Activated CD8-positive, alpha-beta memory T cell treated with anti-CD3 and anti-CD28 coated beads, Interleukin-2, amount 10 ng/mL, durations not matched to agents 7 days and 5 days (primary cell): Measurements from ENCODE around the gene ADH1C. TPM values are rescaled to one million over a fixed set of nuclear protein-coding genes. Genes with fewer than 3 reads are reported as not detected.
"Not testable (repeated sequence)": the region's sequence is repeated elsewhere in the genome, so short reads cannot be mapped to it uniquely, and the experiment has no call there.

ENCODE experiments used
- ATAC-seq: fragments of 150-1000 bp; cut with Tn5 transposase; one replicate; pipeline ENCODE4 v1.10.0; 2021; ENCODE audit warnings: moderate library complexity
- CTCF ChIA-PET: fragments of 350-600 bp; sonication (Branson Sonifier 250); formaldehyde crosslinking; loops from one replicate; lab custom pipeline; 2021; ENCODE audit warnings: antibody characterized with exemption; lab: Charles Lee
- DNase-seq: peaks from one replicate; pipeline ENCODE4 v3.0.0-alpha.2; 2020
- H3K27ac Mint-ChIP-seq: one replicate; pipeline ENCODE4 v1.8.0; 2021; ENCODE audit warnings: mild to moderate bottlenecking, mixed read lengths
- H3K27me3 Mint-ChIP-seq: one replicate; pipeline ENCODE4 v1.8.0; 2021; ENCODE audit warnings: mixed read lengths
- H3K36me3 Mint-ChIP-seq: one replicate; pipeline ENCODE4 v1.8.0; 2021; ENCODE audit warnings: mild to moderate bottlenecking, mixed read lengths
- H3K4me1 Mint-ChIP-seq: one replicate; pipeline ENCODE4 v1.8.0; 2021; ENCODE audit warnings: mixed read lengths
- H3K4me3 Mint-ChIP-seq: one replicate; pipeline ENCODE4 v1.8.0; 2021; ENCODE audit warnings: mild to moderate bottlenecking, moderate library complexity, mixed read lengths
- H3K9me3 Mint-ChIP-seq: one replicate; pipeline ENCODE4 v1.8.0; 2022; ENCODE audit warnings: low read depth, mixed read lengths
- total RNA-seq, 2 experiments: library from RNA; stranded (reverse); gene quantifications; one replicate each; pipeline ENCODE4 v1.2.3, GENCODE V29; 2021

Gene ADH1C
- total RNA-seq, 2 experiments from 2014 or later = not detected

DNA sequence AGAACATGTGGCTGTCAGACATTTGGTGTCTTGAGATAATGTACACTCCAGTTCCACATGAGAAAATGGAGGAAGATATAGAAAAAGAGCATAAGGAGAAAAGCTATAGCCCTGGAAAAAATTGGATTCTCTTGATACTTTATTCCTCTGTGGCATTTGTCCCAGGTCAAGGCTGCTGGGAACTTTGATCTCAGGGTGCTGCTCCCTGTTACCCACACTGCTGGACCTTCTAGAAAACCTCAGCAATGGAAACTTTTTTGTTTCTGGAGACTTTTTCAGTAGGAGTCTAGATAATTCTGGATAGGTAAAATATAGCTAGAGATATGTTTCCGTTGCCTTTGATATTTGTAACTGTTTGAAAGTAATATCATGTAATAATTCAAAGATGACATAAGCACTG, 11.1 kb downstream of the ADH1C start:
- Mint-ChIP-seq H3K27me3 (peaks cover 7% of the 10 kb centered on the region), H3K4me3 (no peak overlapping the region), H3K4me1 (no peaks in the 10 kb centered on the region), H3K27ac (no peak overlapping the region), H3K36me3 (no peaks in the 10 kb centered on the region), H3K9me3 (no peaks in the 10 kb centered on the region)
- DNase-seq = no peak
- CTCF ChIA-PET = no interaction called here
- ATAC-seq = no peak

GRCh38 chr4:99339172-99339571, 13.4 kb downstream of the ADH1C start:
- CTCF ChIA-PET = no interaction called here
- Mint-ChIP-seq H3K27me3 (peaks cover 13% of the 10 kb centered on the region), H3K36me3 (no peaks in the 10 kb centered on the region), H3K27ac (no peak overlapping the region), H3K4me1 (no peaks in the 10 kb centered on the region), H3K4me3 (no peak overlapping the region), H3K9me3 (no peaks in the 10 kb centered on the region)
- DNase-seq = no peak
- ATAC-seq = no peak

DNA sequence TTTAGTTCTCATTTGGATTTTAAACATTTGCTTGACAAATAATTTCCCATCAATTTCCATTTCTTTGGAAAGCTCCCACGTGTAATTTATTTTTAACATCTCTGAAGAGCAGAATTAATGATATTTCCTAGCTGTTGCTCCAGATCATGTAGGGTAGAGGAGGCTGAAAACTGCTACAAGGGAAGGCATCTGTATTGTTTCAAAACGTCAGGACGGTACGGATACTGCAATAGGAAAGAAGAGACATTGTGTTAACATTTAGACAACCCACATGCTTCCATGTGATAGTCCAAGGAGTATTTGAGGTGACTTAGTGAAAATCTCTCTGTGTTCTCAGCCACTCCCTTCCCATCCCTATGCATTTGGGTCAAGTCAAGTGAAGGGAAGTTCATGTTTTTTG, 16.0 kb downstream of the ADH1C start:
- ATAC-seq (no peak), DNase-seq (no peak)
- Mint-ChIP-seq H3K4me3 (no peak overlapping the region), H3K36me3 (no peaks in the 10 kb centered on the region), H3K4me1 (no peaks in the 10 kb centered on the region), H3K9me3 (no peaks in the 10 kb centered on the region), H3K27me3 (peaks cover 13% of the 10 kb centered on the region), H3K27ac (no peak overlapping the region)
- CTCF ChIA-PET = no interaction called here

DNA sequence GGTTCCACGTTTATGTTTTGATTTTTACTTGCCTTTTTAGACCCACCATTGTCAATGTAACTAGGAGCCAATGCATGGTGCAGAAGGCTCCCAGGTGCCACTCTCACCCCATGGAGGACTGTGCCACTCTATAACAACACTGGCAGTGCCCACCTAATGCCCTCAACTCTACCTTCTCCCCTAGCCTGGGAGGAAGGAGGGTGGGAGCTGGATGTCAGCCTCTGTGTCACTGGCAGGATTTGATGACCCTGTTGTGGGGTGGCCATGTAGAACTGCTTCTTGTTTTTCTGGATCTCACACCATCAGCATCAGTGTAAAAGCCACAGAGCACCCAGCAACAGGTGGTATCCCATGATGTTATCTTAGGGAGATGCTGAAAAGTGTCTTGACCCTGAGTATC, 17.7 kb downstream of the ADH1C start:
- CTCF ChIA-PET = no interaction called here
- no peaks in the 10 kb centered on the region for H3K36me3 Mint-ChIP-seq
- H3K4me3 Mint-ChIP-seq = no peak overlapping the region
- H3K27me3 Mint-ChIP-seq = peaks cover 13% of the 10 kb centered on the region
- no peaks in the 10 kb centered on the region for H3K4me1 Mint-ChIP-seq
- H3K9me3 Mint-ChIP-seq = no peaks in the 10 kb centered on the region
- no peak for DNase-seq
- no peak for ATAC-seq
- H3K27ac Mint-ChIP-seq = no peak overlapping the region

GRCh38 chr4:99330648-99331047, 21.9 kb downstream of the ADH1C start:
- no peak overlapping the region for H3K27ac Mint-ChIP-seq
- H3K4me1 Mint-ChIP-seq = no peaks in the 10 kb centered on the region
- CTCF ChIA-PET = no interaction called here
- DNase-seq (no peak), ATAC-seq (no peak)
- no peak overlapping the region for H3K4me3 Mint-ChIP-seq
- H3K36me3 Mint-ChIP-seq = no peaks in the 10 kb centered on the region
- peaks cover 8% of the 10 kb centered on the region for H3K27me3 Mint-ChIP-seq
- no peaks in the 10 kb centered on the region for H3K9me3 Mint-ChIP-seq

DNA sequence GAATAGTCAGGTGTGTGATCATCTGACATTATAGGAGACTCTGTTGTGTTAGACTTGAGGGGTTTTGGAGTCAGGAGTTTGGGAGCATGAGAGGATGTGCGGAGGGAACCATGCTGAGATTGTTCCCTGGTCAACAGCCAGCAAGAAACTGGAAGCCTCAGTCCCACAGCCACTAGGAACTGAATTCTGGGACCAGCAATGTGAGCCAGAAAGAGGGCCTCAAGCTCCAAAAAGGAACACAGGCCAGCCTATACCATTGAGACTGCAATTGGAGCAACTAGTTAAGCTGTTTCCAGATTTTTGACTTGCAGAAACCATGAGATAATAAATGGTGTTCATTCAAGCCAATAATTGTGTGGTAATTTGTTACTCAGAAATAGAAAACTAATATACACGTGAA, 22.7 kb downstream of the ADH1C start:
- H3K36me3 Mint-ChIP-seq = no peaks in the 10 kb centered on the region
- H3K27ac Mint-ChIP-seq = no peak overlapping the region
- no peak for DNase-seq
- ATAC-seq = no peak
- no peaks in the 10 kb centered on the region for H3K9me3 Mint-ChIP-seq
- peaks cover 3% of the 10 kb centered on the region for H3K27me3 Mint-ChIP-seq
- no peaks in the 10 kb centered on the region for H3K4me1 Mint-ChIP-seq
- no peak overlapping the region for H3K4me3 Mint-ChIP-seq
- CTCF ChIA-PET = no interaction called here

DNA sequence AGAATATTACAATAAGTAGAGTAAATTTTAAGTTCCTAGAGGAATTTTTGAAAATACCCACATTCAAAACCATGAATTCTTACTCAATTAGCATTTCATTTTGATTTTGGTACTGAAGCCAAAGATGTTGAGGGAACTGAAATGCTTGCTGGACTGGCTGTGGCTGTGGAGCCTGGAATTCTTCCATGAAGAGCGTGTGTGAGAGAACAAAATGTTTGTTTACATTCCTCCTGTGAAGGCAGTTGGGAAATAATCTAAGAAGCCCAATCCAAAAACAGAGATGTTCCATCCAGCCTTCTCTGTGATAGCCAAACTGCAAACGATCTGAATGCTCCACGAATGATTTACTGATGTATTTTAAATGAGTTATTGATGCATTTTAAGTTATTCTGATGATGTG, 27.6 kb downstream of the ADH1C start:
- peaks cover 5% of the 10 kb centered on the region for H3K27me3 Mint-ChIP-seq
- H3K4me3 Mint-ChIP-seq = no peak overlapping the region
- CTCF ChIA-PET = no interaction called here

DNA sequence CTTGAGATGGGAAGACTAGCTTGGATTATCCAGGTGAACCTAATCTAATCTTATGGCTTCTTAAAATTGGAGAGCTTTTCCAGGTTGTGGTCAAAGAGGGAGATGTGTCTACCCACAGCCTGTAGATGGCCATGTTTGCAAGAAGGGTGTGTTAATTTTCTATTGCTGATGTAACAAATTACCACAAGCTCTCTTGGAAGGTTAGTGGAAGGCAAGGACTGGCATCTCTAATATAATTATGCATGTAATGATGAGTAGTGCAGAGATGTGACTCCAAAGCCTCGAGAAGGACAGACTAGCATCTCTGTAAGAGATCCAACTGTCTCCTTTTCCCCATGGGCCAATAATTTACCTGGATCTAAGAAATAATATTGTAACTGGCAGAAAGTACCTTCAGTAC, 28.2 kb downstream of the ADH1C start:
- Mint-ChIP-seq H3K27me3 (peaks cover 5% of the 10 kb centered on the region), H3K9me3 (no peaks in the 10 kb centered on the region), H3K27ac (no peak overlapping the region), H3K4me3 (no peak overlapping the region), H3K36me3 (no peaks in the 10 kb centered on the region), H3K4me1 (no peaks in the 10 kb centered on the region)
- DNase-seq (no peak), ATAC-seq (no peak)
- CTCF ChIA-PET = no interaction called here

More for the DNA sequence above, 27.6 kb downstream of the ADH1C start:
- no peak overlapping the region for H3K27ac Mint-ChIP-seq
- no peaks in the 10 kb centered on the region for H3K36me3 Mint-ChIP-seq
- ATAC-seq (no peak), DNase-seq (no peak)
- no peaks in the 10 kb centered on the region for H3K9me3 Mint-ChIP-seq
- no peaks in the 10 kb centered on the region for H3K4me1 Mint-ChIP-seq

- Mint-ChIP-seq H3K4me3 (no peak overlapping the region), H3K4me1 (no peaks in the 10 kb centered on the region), H3K27ac (no peak overlapping the region), H3K27me3 (peaks cover 5% of the 10 kb centered on the region), H3K36me3 (no peaks in the 10 kb centered on the region), H3K9me3 (no peaks in the 10 kb centered on the region)
- no peak for ATAC-seq
- no peak for DNase-seq
- CTCF ChIA-PET = no interaction called here
These were observed 28.8 kb downstream of the ADH1C start for GRCh38 chr4:99323756-99324155.

- no peaks in the 10 kb centered on the region for H3K9me3 Mint-ChIP-seq
- DNase-seq (no peak), ATAC-seq (no peak)
- H3K27ac Mint-ChIP-seq = no peak within 1 kb of the TSS
- CTCF ChIA-PET = no interaction called here
- H3K36me3 Mint-ChIP-seq = no peaks in the 10 kb centered on the region
- peaks cover 5% of the 10 kb centered on the region for H3K27me3 Mint-ChIP-seq
- no peak within 1 kb of the TSS for H3K4me3 Mint-ChIP-seq
- no peaks in the 10 kb centered on the region for H3K4me1 Mint-ChIP-seq
These were observed 31.0 kb downstream of the ADH1C start, which contains the start of gene ADH1B for GRCh38 chr4:99321241-99322191. Gene ADH1B, minus strand, starts transcription at chr4:99321401. Its CDS starts 70 bp downstream, at chr4:99321331.

DNA sequence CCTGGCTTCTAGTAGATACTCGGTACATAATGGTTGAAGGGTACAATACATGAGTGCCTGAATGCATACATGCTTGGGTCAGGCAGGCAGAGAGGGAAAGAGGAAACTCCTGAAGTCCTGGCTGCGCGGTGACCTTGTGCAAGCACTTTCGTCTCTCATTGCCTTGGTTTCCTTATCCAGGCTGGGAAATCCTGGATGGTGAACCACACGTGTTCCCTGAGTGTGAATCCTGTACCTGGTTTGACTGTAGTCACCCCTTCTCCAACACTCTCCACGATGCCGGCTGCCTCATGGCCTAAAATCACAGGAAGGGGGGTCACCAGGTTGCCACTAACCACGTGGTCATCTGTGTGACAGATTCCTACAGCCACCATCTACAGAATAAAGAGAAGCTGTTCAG, 34.7 kb downstream of the ADH1C start:
- DNase-seq, ATAC-seq, H3K4me3 Mint-ChIP-seq, H3K4me1 Mint-ChIP-seq, CTCF ChIA-PET, H3K27me3 Mint-ChIP-seq, H3K9me3 Mint-ChIP-seq, H3K27ac Mint-ChIP-seq, H3K36me3 Mint-ChIP-seq: not testable (repeated sequence)

DNA sequence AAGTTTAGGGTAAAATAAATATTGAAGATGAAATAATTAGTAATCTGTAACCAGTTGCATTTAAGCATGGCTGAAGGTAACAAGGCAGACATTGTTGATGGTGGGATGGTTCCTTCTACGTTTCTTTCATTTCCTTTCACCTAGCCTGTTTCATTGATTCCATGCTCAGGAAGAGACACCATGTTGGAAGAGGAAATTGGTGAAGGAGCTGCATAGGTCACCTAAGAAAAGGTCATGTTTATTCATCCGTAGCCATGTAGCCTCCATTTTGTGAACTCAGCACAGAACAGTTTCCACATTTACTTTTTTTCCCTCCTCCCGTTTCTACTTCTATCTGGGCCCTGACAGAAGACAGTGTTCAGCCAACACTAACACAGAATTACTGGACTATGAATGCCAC, 35.2 kb downstream of the ADH1C start:
- no peak for DNase-seq
- Mint-ChIP-seq H3K4me1 (no peaks in the 10 kb centered on the region), H3K36me3 (no peaks in the 10 kb centered on the region), H3K27ac (no peak overlapping the region), H3K9me3 (no peaks in the 10 kb centered on the region), H3K4me3 (no peak overlapping the region), H3K27me3 (peaks cover 2% of the 10 kb centered on the region)
- CTCF ChIA-PET = no interaction called here
- no peak for ATAC-seq

GRCh38 chr4:99315839-99316238, 36.7 kb downstream of the ADH1C start:
- CTCF ChIA-PET = no interaction called here
- Mint-ChIP-seq H3K4me1 (no peaks in the 10 kb centered on the region), H3K9me3 (no peaks in the 10 kb centered on the region), H3K4me3 (no peak overlapping the region), H3K27ac (no peak overlapping the region), H3K36me3 (no peaks in the 10 kb centered on the region), H3K27me3 (peaks cover 2% of the 10 kb centered on the region)
- no peak for ATAC-seq
- no peak for DNase-seq

DNA sequence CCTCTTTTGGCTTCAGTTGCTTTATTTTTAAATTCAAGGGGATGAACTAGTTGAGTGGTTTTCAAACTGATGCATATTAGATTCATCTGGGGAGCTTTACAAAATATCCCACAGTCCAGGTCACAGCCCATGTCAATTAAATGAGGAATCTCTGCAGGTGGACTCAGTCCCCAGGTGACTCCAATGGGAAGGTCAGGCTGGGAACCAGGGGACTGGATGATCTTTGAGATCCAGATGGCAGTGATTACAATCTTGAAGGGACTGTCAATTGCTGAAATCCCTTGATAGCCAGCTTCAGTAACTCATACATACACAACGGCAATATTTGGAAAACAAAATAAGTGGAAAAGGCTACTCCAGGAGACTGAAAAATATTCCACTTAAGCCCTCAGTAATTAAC, 38.3 kb downstream of the ADH1C start:
- Mint-ChIP-seq H3K9me3 (no peaks in the 10 kb centered on the region), H3K27me3 (peaks cover 4% of the 10 kb centered on the region), H3K4me3 (no peak overlapping the region), H3K27ac (no peak overlapping the region), H3K4me1 (no peaks in the 10 kb centered on the region), H3K36me3 (no peaks in the 10 kb centered on the region)
- CTCF ChIA-PET = no interaction called here
- no peak for ATAC-seq
- no peak for DNase-seq
